ENCODE measurements around the gene SIGLEC10.

DNA sequence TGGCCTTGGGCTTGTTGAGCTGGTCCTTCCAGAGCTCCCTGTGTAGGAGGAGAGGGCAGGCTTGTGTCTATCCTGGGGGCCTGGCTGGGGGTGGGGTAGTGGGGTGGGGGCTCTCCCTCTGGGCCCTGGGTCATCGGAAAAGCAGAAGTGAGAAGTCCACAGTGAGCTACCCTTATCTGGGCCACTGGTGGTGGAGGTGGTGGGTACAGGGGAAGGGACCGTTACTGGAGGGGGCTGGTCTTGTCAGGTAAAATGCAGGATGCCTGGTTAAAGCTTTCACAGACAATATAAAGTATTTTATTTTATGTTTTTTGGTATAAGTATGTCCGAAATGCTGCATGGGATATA, 342 bp upstream of the SIGLEC10 start:
- TF ChIP-seq CTCF (IDR thresholded peaks at IDR 0.05; ENCODE audit: low read depth, low read length) (no peak), EZH2phosphoT487 (IDR thresholded peaks at IDR 0.05; ENCODE audit: low read depth) (no peak)
